Parathyroid adenoma (tissue), 2 donors: ENCODE measurements around the gene UPP1.

Experiments used
- H2AFZ ChIP-seq: fragments of 300-600 bp; sonication (generic); one replicate; pipeline ENCODE4 v1.7.0; 2017; ENCODE audit warnings: antibody characterized with exemption, mild to moderate bottlenecking
- H3K27ac ChIP-seq: fragments of 300-600 bp; sonication (generic); one replicate; pipeline ENCODE4 v1.7.0; 2017
- H3K27me3 ChIP-seq: fragments of 300-600 bp; sonication (generic); one replicate; pipeline ENCODE4 v1.7.0; 2017; ENCODE audit warnings: low read length; ENCODE audit not compliant: control insufficient read depth, insufficient read depth
- H3K36me3 ChIP-seq: fragments of 300-600 bp; sonication (generic); one replicate; pipeline ENCODE4 v1.7.0; 2017; ENCODE audit warnings: low read length; ENCODE audit not compliant: control insufficient read depth, insufficient read depth
- H3K4me1 ChIP-seq: fragments of 300-600 bp; sonication (generic); one replicate; pipeline ENCODE4 v1.7.0; 2017; ENCODE audit warnings: control low read depth
- H3K4me2 ChIP-seq: fragments of 300-600 bp; sonication (generic); one replicate; pipeline ENCODE4 v1.7.0; 2017; ENCODE audit warnings: low read length
- H3K4me3 ChIP-seq: fragments of 300-600 bp; sonication (generic); one replicate; pipeline ENCODE4 v1.7.0; 2017; ENCODE audit warnings: low read depth, low read length
- H3K79me2 ChIP-seq: fragments of 300-600 bp; sonication (generic); one replicate; pipeline ENCODE4 v1.7.0; 2017; ENCODE audit warnings: control low read depth
- H3K9ac ChIP-seq: fragments of 300-600 bp; sonication (generic); one replicate; pipeline ENCODE4 v1.7.0; 2017; ENCODE audit warnings: mild to moderate bottlenecking
- H3K9me3 ChIP-seq: fragments of 300-600 bp; sonication (generic); one replicate; pipeline ENCODE4 v1.7.0; 2017; ENCODE audit warnings: low read length; ENCODE audit not compliant: control insufficient read depth
- CTCF ChIP-seq: fragments of 300-600 bp; sonication (generic); IDR thresholded peaks from one replicate; pipeline ENCODE4 v1.7.0; 2017; ENCODE audit warnings: antibody characterized with exemption, mild to moderate bottlenecking
- donor health status: primary hyperparathyroidism.

UPP1 gene

DNA sequence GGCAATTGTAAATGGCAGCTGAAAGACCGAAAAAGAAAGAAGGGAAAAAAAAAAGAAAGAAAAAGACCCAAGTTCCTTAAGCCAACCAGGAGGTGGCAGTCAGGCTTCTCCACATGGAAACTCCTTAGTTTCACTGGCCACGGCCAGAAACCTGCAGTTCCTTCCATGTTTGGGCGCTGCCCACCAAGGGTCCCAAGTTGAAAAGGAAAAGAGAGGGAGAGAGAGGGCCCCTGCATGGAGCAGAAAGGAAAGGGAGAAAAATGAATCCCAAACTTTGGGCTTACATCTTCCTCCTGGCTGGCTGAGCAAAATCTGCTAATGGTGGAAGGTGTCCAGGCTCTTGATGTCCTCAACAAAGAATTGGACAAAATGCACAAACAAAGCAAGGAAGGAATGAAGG lies 50.4 kb downstream of the UPP1 start:
- Histone ChIP-seq H3K4me1 (no peaks in the 10 kb centered on the region), H3K27ac (no peak overlapping the region), H3K4me3 (no peak overlapping the region), H3K36me3 (no peaks in the 10 kb centered on the region), H2AFZ (no peak overlapping the region), H3K9me3 (no peaks in the 10 kb centered on the region), H3K9ac (no peak overlapping the region), H3K79me2 (no peaks in the 10 kb centered on the region), H3K4me2 (no peak overlapping the region), H3K27me3 (no peaks in the 10 kb centered on the region)
- no peak for TF ChIP-seq CTCF

DNA sequence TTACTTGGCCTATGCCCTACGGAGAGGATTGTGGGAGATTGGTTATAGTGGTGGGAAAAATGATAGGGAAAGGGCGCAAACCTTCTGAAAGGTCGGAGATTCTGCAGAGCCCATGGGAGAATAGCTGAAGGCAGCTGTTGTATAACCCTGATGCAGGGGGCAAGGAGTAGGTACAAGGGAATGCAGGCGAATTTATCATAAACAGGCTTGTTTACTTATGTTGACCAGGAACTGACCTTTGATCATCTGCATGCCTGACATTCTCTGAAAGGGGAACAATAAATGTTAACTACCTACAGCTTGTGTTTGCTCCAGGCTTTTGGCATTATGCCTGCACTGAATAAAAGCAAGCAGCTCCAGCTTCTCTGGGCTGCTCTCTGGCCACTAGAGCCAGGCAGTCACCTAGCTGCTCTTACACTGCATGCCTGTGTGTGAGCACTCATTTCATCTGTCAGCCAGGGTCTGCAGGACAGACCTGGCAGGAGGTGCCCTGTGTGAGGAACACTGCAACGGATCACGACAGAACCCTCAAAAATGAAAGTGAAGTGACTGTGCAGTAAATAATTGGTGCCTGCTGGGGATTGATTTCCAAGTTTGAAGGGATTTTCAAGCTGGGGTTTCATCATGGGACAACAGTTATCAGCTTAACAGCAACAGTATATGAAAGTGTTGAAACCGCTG lies 51.1 kb downstream of the UPP1 start:
- no peaks in the 10 kb centered on the region for H3K4me1 ChIP-seq
- no peak overlapping the region for H3K4me3 ChIP-seq
- TF ChIP-seq CTCF, result no peak
- no peak overlapping the region for H3K27ac ChIP-seq
- no peak overlapping the region for H3K4me2 ChIP-seq
- no peaks in the 10 kb centered on the region for H3K36me3 ChIP-seq
- no peaks in the 10 kb centered on the region for H3K9me3 ChIP-seq
- H2AFZ ChIP-seq, result no peak overlapping the region
- H3K9ac ChIP-seq, result no peak overlapping the region
- no peaks in the 10 kb centered on the region for H3K79me2 ChIP-seq
- H3K27me3 ChIP-seq, result no peaks in the 10 kb centered on the region

DNA sequence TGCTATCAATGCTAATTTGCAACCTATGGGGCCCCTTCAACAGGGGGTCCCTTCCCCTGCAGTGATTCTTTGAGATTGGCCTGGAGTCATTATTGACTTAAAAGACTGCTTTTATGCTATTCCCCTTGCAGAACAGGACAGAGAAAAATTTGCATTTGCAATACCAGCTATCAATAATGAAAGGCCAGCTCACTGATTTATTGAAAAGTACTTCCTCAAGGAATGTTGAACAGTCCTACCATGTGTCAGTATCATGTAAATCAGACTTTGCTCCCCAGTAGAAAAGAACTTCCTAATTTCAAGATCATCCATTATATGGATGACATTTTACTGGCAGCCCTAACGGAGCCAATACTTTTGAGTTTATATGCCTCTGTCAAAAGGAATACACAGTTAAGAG lies 52.5 kb downstream of the UPP1 start:
- Histone ChIP-seq H3K36me3 (no peaks in the 10 kb centered on the region), H3K79me2 (no peaks in the 10 kb centered on the region), H3K27ac (no peak overlapping the region), H3K4me2 (no peak overlapping the region), H3K4me1 (no peaks in the 10 kb centered on the region), H3K4me3 (no peak overlapping the region), H3K9me3 (no peaks in the 10 kb centered on the region), H3K27me3 (no peaks in the 10 kb centered on the region), H2AFZ (no peak overlapping the region), H3K9ac (no peak overlapping the region)
- no peak for TF ChIP-seq CTCF

GRCh38 chr7:48144291-48144768 lies 55.3 kb downstream of the UPP1 start:
- Histone ChIP-seq H2AFZ (no peak overlapping the region), H3K4me1 (no peaks in the 10 kb centered on the region)

More at GRCh38 chr7:48144291-48144768, 55.3 kb downstream of the UPP1 start:
- Histone ChIP-seq H3K27me3 (no peaks in the 10 kb centered on the region), H3K27ac (no peak overlapping the region), H3K4me2 (no peak overlapping the region), H3K9ac (no peak overlapping the region), H3K9me3 (no peaks in the 10 kb centered on the region), H3K79me2 (no peaks in the 10 kb centered on the region), H3K4me3 (no peak overlapping the region), H3K36me3 (no peaks in the 10 kb centered on the region)
- no peak for TF ChIP-seq CTCF
